ENCODE results near the gene SLC17A3. TPM values are rescaled to one million over a fixed set of nuclear protein-coding genes. Genes with fewer than 3 reads are reported as not detected.

SLC17A3 gene
- total RNA-seq, 1 experiment from 2014 or later = not detected

DNA sequence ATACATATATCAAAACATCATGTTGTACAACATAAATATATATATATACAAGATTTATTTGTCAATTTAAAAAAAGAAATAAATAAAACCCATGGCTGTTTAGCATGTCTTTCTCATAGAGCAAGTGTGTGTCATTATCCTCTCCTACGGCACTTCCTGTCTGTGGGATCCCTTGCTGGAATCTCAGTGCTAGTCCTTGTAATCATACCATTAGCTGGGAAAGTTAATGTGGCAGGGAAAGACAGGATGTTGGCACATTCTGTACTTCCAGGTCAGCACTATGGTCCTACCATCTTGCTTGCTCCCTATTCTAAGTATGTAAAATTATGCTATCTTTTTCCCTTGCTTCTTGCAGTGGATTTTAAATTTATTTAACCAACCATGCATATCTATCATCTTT is 9.5 kb upstream of the SLC17A3 start:
- intact Hi-C loops (cut with micrococcal nuclease; ENCODE audit: unreplicated experiment) = no loop called here
- TF ChIP-seq, protein P1, sequence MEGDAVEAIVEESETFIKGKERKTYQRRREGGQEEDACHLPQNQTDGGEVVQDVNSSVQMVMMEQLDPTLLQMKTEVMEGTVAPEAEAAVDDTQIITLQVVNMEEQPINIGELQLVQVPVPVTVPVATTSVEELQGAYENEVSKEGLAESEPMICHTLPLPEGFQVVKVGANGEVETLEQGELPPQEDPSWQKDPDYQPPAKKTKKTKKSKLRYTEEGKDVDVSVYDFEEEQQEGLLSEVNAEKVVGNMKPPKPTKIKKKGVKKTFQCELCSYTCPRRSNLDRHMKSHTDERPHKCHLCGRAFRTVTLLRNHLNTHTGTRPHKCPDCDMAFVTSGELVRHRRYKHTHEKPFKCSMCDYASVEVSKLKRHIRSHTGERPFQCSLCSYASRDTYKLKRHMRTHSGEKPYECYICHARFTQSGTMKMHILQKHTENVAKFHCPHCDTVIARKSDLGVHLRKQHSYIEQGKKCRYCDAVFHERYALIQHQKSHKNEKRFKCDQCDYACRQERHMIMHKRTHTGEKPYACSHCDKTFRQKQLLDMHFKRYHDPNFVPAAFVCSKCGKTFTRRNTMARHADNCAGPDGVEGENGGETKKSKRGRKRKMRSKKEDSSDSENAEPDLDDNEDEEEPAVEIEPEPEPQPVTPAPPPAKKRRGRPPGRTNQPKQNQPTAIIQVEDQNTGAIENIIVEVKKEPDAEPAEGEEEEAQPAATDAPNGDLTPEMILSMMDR (IDR thresholded peaks at IDR 0.05; ENCODE audit: insufficient read depth in 1 of 2, low read depth in 1 of 2, low read length in 1 of 2, severe bottlenecking in 1 of 2, unreplicated experiment in 1 of 2) = no peak
- Histone ChIP-seq H3K4me1 (no peaks in the 10 kb centered on the region), H3K36me3 (ENCODE audit: control insufficient read depth, insufficient read depth, low read length) (no peaks in the 10 kb centered on the region), H3K4me3 (ENCODE audit: low read depth, low read length) (no peak overlapping the region), H3K9me3 (no peaks in the 10 kb centered on the region), H3K27me3 (replicated peaks; ENCODE audit: control insufficient read depth, insufficient read depth, low read length) (no peaks in the 10 kb centered on the region)
- Mint-ChIP-seq H3K27ac (ENCODE audit: unreplicated experiment) (no peak overlapping the region), H3K27me3 (ENCODE audit: insufficient read depth, unreplicated experiment) (no peaks in the 10 kb centered on the region), H3K9me3 (ENCODE audit: unreplicated experiment) (no peaks in the 10 kb centered on the region), H3K4me3 (ENCODE audit: unreplicated experiment) (no peak overlapping the region), H3K4me1 (ENCODE audit: low read depth, unreplicated experiment) (no peaks in the 10 kb centered on the region), H3K36me3 (ENCODE audit: insufficient read depth, unreplicated experiment) (no peaks in the 10 kb centered on the region)
- ChIA-PET POLR2A (no interaction called here), CTCF (no interaction called here)
- no peak for DNase-seq
- BruUV-seq (replicated peaks) = no TSS peak

DNA sequence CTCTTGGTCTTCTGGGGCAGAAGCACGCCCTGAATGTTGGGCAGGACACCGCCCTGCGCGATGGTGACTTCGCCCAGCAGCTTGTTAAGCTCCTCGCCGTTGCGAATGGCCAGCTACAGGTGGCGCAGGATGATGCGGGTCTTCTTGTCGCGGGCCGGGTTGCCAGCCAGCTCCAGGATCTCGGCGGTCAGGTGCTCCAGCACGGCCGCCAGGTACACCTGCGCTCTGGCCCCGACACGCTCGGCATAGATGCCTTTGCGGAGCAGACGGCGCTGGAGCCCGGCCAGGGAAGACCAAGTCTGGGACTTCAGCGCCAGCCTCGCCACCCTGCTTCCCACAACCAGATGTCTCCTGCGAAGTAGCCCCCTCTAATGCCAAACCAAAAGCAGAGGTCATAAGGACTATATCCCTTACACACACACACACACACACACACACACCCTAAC is 8.0 kb upstream of the SLC17A3 start:
- H3K9me3 Mint-ChIP-seq (ENCODE audit: unreplicated experiment) = no peaks in the 10 kb centered on the region
- Histone ChIP-seq H3K36me3 (ENCODE audit: control insufficient read depth, insufficient read depth, low read length) (no peaks in the 10 kb centered on the region), H3K4me1 (no peaks in the 10 kb centered on the region), H3K27me3 (replicated peaks; ENCODE audit: control insufficient read depth, insufficient read depth, low read length) (no peaks in the 10 kb centered on the region), H3K9me3 (no peaks in the 10 kb centered on the region), H3K4me3 (ENCODE audit: low read depth, low read length) (no peak overlapping the region)
- intact Hi-C loops (cut with micrococcal nuclease; ENCODE audit: unreplicated experiment) = no loop called here
- no peaks in the 10 kb centered on the region for H3K36me3 Mint-ChIP-seq (ENCODE audit: insufficient read depth, unreplicated experiment)
- H3K27me3 Mint-ChIP-seq (ENCODE audit: insufficient read depth, unreplicated experiment) = peaks cover 2% of the 10 kb centered on the region
- DNase-seq = no peak
- ChIA-PET CTCF (no interaction called here), POLR2A (no interaction called here)
- no peak overlapping the region for H3K27ac Mint-ChIP-seq (ENCODE audit: unreplicated experiment)
- BruUV-seq (replicated peaks) = no TSS peak
- TF ChIP-seq, protein P1 (IDR thresholded peaks at IDR 0.05; ENCODE audit: insufficient read depth in 1 of 2, low read depth in 1 of 2, low read length in 1 of 2, severe bottlenecking in 1 of 2, unreplicated experiment in 1 of 2) = no peak
- H3K4me3 Mint-ChIP-seq (ENCODE audit: unreplicated experiment) = no peak overlapping the region
- no peaks in the 10 kb centered on the region for H3K4me1 Mint-ChIP-seq (ENCODE audit: low read depth, unreplicated experiment)

DNA sequence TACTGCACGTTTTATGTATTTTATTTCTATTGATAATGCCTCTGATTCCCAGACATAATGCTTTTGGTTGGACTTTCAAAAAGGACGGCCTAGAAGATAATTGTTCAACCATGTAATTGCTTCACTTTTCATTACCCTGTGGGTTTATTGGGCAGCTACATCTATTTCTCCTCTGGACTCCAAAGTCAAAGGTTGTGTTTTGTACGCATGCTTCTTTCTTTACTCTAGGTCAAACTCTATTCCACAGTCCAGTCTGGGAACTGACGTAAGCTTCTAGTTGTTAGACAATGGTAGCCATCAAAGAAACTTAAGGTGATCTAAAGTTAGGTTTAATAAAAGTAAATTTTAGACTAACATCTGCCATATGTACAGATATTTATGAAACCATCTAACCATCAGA is 6.6 kb upstream of the SLC17A3 start:
- Histone ChIP-seq H3K27me3 (replicated peaks; ENCODE audit: control insufficient read depth, insufficient read depth, low read length) (no peaks in the 10 kb centered on the region), H3K36me3 (ENCODE audit: control insufficient read depth, insufficient read depth, low read length) (no peaks in the 10 kb centered on the region), H3K4me1 (no peaks in the 10 kb centered on the region), H3K4me3 (ENCODE audit: low read depth, low read length) (no peak overlapping the region), H3K9me3 (no peaks in the 10 kb centered on the region)
- intact Hi-C loops (cut with micrococcal nuclease; ENCODE audit: unreplicated experiment) = no loop called here
- Mint-ChIP-seq H3K4me1 (ENCODE audit: low read depth, unreplicated experiment) (no peaks in the 10 kb centered on the region), H3K9me3 (ENCODE audit: unreplicated experiment) (no peaks in the 10 kb centered on the region), H3K4me3 (ENCODE audit: unreplicated experiment) (no peak overlapping the region), H3K27me3 (ENCODE audit: insufficient read depth, unreplicated experiment) (peaks cover 2% of the 10 kb centered on the region), H3K36me3 (ENCODE audit: insufficient read depth, unreplicated experiment) (no peaks in the 10 kb centered on the region), H3K27ac (ENCODE audit: unreplicated experiment) (no peak overlapping the region)
- BruUV-seq (replicated peaks) = no TSS peak
- ChIA-PET POLR2A (interaction anchor here (0.7 kb wide), 1 partner anchor 152 kb away, joined by 3 read pairs; a partner anchor contains a TSS), CTCF (interaction anchor here (0.6 kb wide), 1 partner anchor 92 kb away, joined by 3 read pairs; no protein-coding TSS in a partner anchor)
- no peak for DNase-seq
- TF ChIP-seq, protein P1 (IDR thresholded peaks at IDR 0.05; ENCODE audit: insufficient read depth in 1 of 2, low read depth in 1 of 2, low read length in 1 of 2, severe bottlenecking in 1 of 2, unreplicated experiment in 1 of 2) = no peak

Measured in Caco-2 (cell line).